GM12878 (cell line): ENCODE data around the gene CTBP1. TPM values are rescaled to one million over a fixed set of nuclear protein-coding genes. Genes with fewer than 3 reads are reported as not detected.

ENCODE experiments used
- ATAC-seq: fragments of 200-7000 bp; cut with Tn5 transposase; 3 replicates; pipeline ENCODE4 v1.9.1; 2020; ENCODE audit warnings: mild to moderate bottlenecking, moderate library complexity
- BruUV-seq: library from RNA; stranded (reverse); fragments of 400-500 nt; replicated peaks from 2 replicates; lab custom pipeline; 2021; lab: Mats Ljungman, UMichigan
- CTCF ChIA-PET: fragments of 300-600 bp; sonication (Branson Sonifier 250); formaldehyde crosslinking; extraction: SDS; loops from one replicate; lab custom pipeline; 2021; ENCODE audit warnings: inconsistent platforms; lab: Yijun Ruan, JAX
- POLR2A ChIA-PET: fragments of 350-600 bp; formaldehyde crosslinking; extraction: SDS; loops from one replicate; lab custom pipeline; 2021; ENCODE audit warnings: inconsistent platforms; lab: Charles Lee
- RAD21 ChIA-PET: fragments of 300-600 bp; sonication (Branson Sonifier 250); formaldehyde crosslinking; loops from one replicate; lab custom pipeline; 2023; ENCODE audit warnings: antibody characterized with exemption; ENCODE audit not compliant: unreplicated experiment; lab: Charles Lee
- SMC1A ChIA-PET: fragments of 300-600 bp; sonication (Branson Sonifier 250); formaldehyde crosslinking; loops from one replicate; lab custom pipeline; 2023; ENCODE audit not compliant: unreplicated experiment, uncharacterized antibody; lab: Charles Lee
- DNase-seq: peaks from one replicate; pipeline ENCODE4 v3.0.0-alpha.2; 2011; ENCODE audit warnings: low read depth, low spot score
- FAIRE-seq: peaks from 3 replicates; lab custom pipeline; 2011; peaks lifted over from hg19 to GRCh38; lab: Jason Lieb, UNC
- H2AFZ ChIP-seq: 2 replicates; pipeline ENCODE4 v1.6.0; 2011; ENCODE audit warnings: low read depth, low read length, control low read depth; ENCODE audit not compliant: control insufficient read depth
- H3K27ac ChIP-seq: 2 replicates; pipeline ENCODE4 v1.5.1; 2011; ENCODE audit warnings: control low read depth; ENCODE audit not compliant: control insufficient read depth, insufficient read depth
- H3K27me3 ChIP-seq, 2 experiments: replicated peaks in 1 of 2; 2 replicates each; pipeline versions ENCODE4 v1.6.0 to v1.6.1; 2011; ENCODE audit warnings: low read length in 1 of 2; ENCODE audit not compliant: control insufficient read depth in 2 of 2, insufficient read depth in 2 of 2
- H3K36me3 ChIP-seq, 2 experiments: 2 replicates each; pipeline ENCODE4 v1.5.1; 2011; ENCODE audit warnings: low read length in 1 of 2; ENCODE audit not compliant: control insufficient read depth in 2 of 2, insufficient read depth in 2 of 2
- H3K4me1 ChIP-seq: 2 replicates; pipeline ENCODE4 v1.6.1; 2011; ENCODE audit warnings: mild to moderate bottlenecking, low read length, moderate library complexity, mixed read lengths; ENCODE audit not compliant: control insufficient read depth, insufficient read depth
- H3K4me2 ChIP-seq: 2 replicates; pipeline ENCODE4 v1.6.0; 2011; ENCODE audit warnings: control low read depth; ENCODE audit not compliant: control insufficient read depth, insufficient read depth
- H3K4me3 ChIP-seq: fragments of 200-600 bp; sonication (generic); 2 replicates; pipeline ENCODE4 v1.5.1; 2016
- H3K79me2 ChIP-seq: 2 replicates; pipeline ENCODE4 v1.6.0; 2011; ENCODE audit warnings: low read length; ENCODE audit not compliant: control insufficient read depth, insufficient read depth
- H3K9ac ChIP-seq: 2 replicates; pipeline ENCODE4 v1.8.0; 2011; ENCODE audit warnings: low read length, control low read depth, mixed read lengths; ENCODE audit not compliant: control insufficient read depth, insufficient read depth
- H3K9me3 ChIP-seq: replicated peaks from 3 replicates; pipeline ENCODE4 v1.5.1; 2011; ENCODE audit warnings: mild to moderate bottlenecking, low read length; ENCODE audit not compliant: control insufficient read depth, insufficient read depth
- H4K20me1 ChIP-seq: 2 replicates; pipeline ENCODE4 v1.6.0; 2011; ENCODE audit not compliant: control insufficient read depth, insufficient read depth
- EZH2 ChIP-seq: IDR thresholded peaks from 2 replicates; pipeline ENCODE4 v1.6.1; 2012; ENCODE audit warnings: low read depth, mild to moderate bottlenecking, control low read depth, inconsistent platforms, low read length, borderline replicate concordance; ENCODE audit not compliant: control insufficient read depth
- HCFC1 ChIP-seq: fragments of 150-350 bp; IDR thresholded peaks from 2 replicates; pipeline ENCODE4 v1.6.1; 2014; ENCODE audit warnings: low read length
- MYB ChIP-seq: fragments of 150-350 bp; IDR thresholded peaks from 2 replicates; pipeline ENCODE4 v1.6.1; 2014; ENCODE audit warnings: mild to moderate bottlenecking, low read depth, low read length, borderline replicate concordance
- SPI1 ChIP-seq: IDR thresholded peaks from 2 replicates; pipeline ENCODE4 v1.6.1; 2011; ENCODE audit warnings: low read depth, mild to moderate bottlenecking, low read length, moderate library complexity, borderline replicate concordance; ENCODE audit not compliant: insufficient read depth
- WRNIP1 ChIP-seq: IDR thresholded peaks from 2 replicates; pipeline ENCODE4 v1.6.1; 2011; ENCODE audit warnings: low read depth, low read length, improper control_type of control experiment, borderline replicate concordance
- WGBS: methylation state at CpG from one replicate; pipeline ENCODE4 v1.1.6; 2016; ENCODE audit warnings: low lambda C conversion rate; ENCODE audit not compliant: insufficient replicate concordance, insufficient coverage; ENCODE audit errors: missing lambda C conversion rate; 5-methylcytosine and 5-hydroxymethylcytosine counted together
- in situ Hi-C: fragments of 300-500 bp; cut with MboI; formaldehyde crosslinking; loops from 9 replicates; pipeline ENCODE4 v1.14.3; 2018; ENCODE audit warnings: mixed read lengths
- intact Hi-C: fragments of 100-400 bp; cut with micrococcal nuclease; formaldehyde crosslinking; loops from one replicate; pipeline ENCODE4 v1.14.2; 2022; ENCODE audit not compliant: unreplicated experiment
- polyA plus RNA-seq, 11 experiments: library from polyadenylated mRNA; depleted of rRNA in 4 of 11; unstranded in 6 of 11; stranded (reverse) in 5 of 11; fragments of >200 nt; fragmentation: Nextera tagmentation in 4 of 11; fragmentation: Illumina TruSeq in 1 of 11; extraction: Ambion mirVana in 4 of 11; extraction: Trizol in 1 of 11; gene quantifications; 1 replicate in 1 of 11; 2 replicates in 10 of 11; pipeline versions ENCODE4 v1.2.1 to v1.2.3, GENCODE V29; 2011 to 2016; ENCODE audit warnings: inconsistent platforms in 2 of 11, missing spikeins in 2 of 11, low read depth in 1 of 11
- total RNA-seq, 4 experiments: library from RNA; depleted of rRNA in 3 of 4; stranded (reverse); fragments of >200 nt in 3 of 4; fragmentation: Illumina TruSeq in 1 of 4; extraction: Trizol in 1 of 4; gene quantifications; 2 replicates each; pipeline versions ENCODE4 v1.2.1 to v1.2.3, GENCODE V29; 2013 to 2021
- TF ChIP-seq, protein P1 (sequence below): fragments of 450-650 bp; IDR thresholded peaks from 2 replicates; pipeline ENCODE4 v1.6.1; 2018; ENCODE audit warnings: mild to moderate bottlenecking, low read depth, moderate library complexity; ENCODE audit not compliant: partially characterized antibody
- TF ChIP-seq, protein P2 (sequence below): fragments of 450-650 bp; IDR thresholded peaks from 2 replicates; pipeline ENCODE4 v1.6.1; 2018; ENCODE audit warnings: borderline replicate concordance, mild to moderate bottlenecking; ENCODE audit not compliant: partially characterized antibody
- TF ChIP-seq, protein P3 (sequence below): fragments of 450-650 bp; IDR thresholded peaks from 2 replicates; pipeline ENCODE4 v1.6.1; 2017; ENCODE audit warnings: mild to moderate bottlenecking, low read depth, inconsistent platforms; ENCODE audit not compliant: poor library complexity, severe bottlenecking
- TF ChIP-seq, protein P4 (sequence below): IDR thresholded peaks from 2 replicates; pipeline ENCODE4 v1.6.1; 2012; ENCODE audit warnings: improper control_type of control experiment, low read depth, low read length; ENCODE audit not compliant: insufficient replicate concordance

The CTBP1 gene
- total and polyA plus RNA-seq, 10 of the 15 experiments (the other 5 are each of a cell fraction or from before 2014, with no cell fraction given): 7.4 to 182 (median 63.1) TPM

DNA sequence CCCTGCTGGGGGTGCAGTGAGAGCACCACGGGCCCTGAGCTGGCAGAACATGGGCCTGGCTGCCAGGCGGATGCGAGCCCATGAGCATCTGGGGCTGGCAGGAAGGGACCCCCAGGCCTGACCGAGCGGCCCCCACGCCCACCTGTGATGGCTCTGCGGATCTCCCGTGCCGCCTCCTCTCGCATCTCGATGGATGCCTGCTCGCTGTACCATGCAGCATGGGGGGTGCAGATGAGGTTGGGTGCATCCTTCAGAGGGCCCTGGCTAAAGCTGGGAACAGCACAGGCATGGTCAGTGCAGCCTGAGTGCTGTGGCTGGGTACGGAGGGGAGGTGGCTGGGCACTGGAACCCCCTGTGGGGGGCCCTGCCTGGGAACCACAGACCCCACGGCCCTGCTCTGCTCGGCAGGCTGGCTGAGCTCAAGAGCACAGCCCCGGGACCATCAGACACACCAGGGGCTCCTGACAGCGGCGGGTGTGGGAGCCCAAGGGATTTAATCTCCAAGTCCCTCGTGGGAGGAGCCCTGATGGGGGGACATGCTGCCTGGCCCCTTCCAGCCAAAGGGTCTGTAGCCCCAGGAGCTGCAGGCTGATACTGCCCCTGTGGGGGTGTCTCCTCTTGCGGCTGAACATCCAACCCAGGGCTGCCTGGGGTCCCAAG lies 35.5 kb downstream of the CTBP1 start:
- Histone ChIP-seq H3K79me2 (peaks cover 11% of the 10 kb centered on the region), H3K4me3 (no peak overlapping the region), H3K4me2 (no peak overlapping the region), H3K36me3 (peaks cover 18 to 37% of the 10 kb centered on the region in 2 experiments), H3K9ac (no peak overlapping the region), H4K20me1 (no peaks in the 10 kb centered on the region), H3K27me3 (no peaks in the 10 kb centered on the region), H3K9me3 (no peaks in the 10 kb centered on the region), H2AFZ (no peak overlapping the region), H3K4me1 (peaks cover 38% of the 10 kb centered on the region), H3K27ac (no peak overlapping the region)
- in situ Hi-C loops: no loop called here
- DNase-seq: no peak
- WGBS: 92% methylated on average over 19 of the region's 20 CpGs
- SMC1A ChIA-PET: interaction anchor here (1.1 kb wide), 1 partner anchor 10 kb away, joined by 3 read pairs; no protein-coding TSS in a partner anchor
- POLR2A ChIA-PET: no interaction called here
- intact Hi-C loops: no loop called here
- BruUV-seq: no TSS peak
- CTCF ChIA-PET: interaction anchor here (1.5 kb wide), 1 partner anchor 9 kb away, joined by 4 read pairs; no protein-coding TSS in a partner anchor
- FAIRE-seq: no peak
- ATAC-seq: no peak
- RAD21 ChIA-PET: no interaction called here
- TF ChIP-seq HCFC1 (no peak), WRNIP1 (no peak), MYB (no peak), EZH2 (no peak), SPI1 (no peak)
- TF ChIP-seq, protein P1, sequence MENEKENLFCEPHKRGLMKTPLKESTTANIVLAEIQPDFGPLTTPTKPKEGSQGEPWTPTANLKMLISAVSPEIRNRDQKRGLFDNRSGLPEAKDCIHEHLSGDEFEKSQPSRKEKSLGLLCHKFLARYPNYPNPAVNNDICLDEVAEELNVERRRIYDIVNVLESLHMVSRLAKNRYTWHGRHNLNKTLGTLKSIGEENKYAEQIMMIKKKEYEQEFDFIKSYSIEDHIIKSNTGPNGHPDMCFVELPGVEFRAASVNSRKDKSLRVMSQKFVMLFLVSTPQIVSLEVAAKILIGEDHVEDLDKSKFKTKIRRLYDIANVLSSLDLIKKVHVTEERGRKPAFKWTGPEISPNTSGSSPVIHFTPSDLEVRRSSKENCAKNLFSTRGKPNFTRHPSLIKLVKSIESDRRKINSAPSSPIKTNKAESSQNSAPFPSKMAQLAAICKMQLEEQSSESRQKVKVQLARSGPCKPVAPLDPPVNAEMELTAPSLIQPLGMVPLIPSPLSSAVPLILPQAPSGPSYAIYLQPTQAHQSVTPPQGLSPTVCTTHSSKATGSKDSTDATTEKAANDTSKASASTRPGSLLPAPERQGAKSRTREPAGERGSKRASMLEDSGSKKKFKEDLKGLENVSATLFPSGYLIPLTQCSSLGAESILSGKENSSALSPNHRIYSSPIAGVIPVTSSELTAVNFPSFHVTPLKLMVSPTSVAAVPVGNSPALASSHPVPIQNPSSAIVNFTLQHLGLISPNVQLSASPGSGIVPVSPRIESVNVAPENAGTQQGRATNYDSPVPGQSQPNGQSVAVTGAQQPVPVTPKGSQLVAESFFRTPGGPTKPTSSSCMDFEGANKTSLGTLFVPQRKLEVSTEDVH: no peak
- TF ChIP-seq, protein P2, sequence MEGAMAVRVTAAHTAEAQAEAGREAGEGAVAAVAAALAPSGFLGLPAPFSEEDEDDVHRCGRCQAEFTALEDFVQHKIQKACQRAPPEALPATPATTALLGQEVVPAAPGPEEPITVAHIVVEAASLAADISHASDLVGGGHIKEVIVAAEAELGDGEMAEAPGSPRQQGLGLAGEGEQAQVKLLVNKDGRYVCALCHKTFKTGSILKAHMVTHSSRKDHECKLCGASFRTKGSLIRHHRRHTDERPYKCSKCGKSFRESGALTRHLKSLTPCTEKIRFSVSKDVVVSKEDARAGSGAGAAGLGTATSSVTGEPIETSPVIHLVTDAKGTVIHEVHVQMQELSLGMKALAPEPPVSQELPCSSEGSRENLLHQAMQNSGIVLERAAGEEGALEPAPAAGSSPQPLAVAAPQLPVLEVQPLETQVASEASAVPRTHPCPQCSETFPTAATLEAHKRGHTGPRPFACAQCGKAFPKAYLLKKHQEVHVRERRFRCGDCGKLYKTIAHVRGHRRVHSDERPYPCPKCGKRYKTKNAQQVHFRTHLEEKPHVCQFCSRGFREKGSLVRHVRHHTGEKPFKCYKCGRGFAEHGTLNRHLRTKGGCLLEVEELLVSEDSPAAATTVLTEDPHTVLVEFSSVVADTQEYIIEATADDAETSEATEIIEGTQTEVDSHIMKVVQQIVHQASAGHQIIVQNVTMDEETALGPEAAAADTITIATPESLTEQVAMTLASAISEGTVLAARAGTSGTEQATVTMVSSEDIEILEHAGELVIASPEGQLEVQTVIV: no peak
- TF ChIP-seq, protein P3, sequence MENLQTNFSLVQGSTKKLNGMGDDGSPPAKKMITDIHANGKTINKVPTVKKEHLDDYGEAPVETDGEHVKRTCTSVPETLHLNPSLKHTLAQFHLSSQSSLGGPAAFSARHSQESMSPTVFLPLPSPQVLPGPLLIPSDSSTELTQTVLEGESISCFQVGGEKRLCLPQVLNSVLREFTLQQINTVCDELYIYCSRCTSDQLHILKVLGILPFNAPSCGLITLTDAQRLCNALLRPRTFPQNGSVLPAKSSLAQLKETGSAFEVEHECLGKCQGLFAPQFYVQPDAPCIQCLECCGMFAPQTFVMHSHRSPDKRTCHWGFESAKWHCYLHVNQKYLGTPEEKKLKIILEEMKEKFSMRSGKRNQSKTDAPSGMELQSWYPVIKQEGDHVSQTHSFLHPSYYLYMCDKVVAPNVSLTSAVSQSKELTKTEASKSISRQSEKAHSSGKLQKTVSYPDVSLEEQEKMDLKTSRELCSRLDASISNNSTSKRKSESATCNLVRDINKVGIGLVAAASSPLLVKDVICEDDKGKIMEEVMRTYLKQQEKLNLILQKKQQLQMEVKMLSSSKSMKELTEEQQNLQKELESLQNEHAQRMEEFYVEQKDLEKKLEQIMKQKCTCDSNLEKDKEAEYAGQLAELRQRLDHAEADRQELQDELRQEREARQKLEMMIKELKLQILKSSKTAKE: no peak
- TF ChIP-seq, protein P4, sequence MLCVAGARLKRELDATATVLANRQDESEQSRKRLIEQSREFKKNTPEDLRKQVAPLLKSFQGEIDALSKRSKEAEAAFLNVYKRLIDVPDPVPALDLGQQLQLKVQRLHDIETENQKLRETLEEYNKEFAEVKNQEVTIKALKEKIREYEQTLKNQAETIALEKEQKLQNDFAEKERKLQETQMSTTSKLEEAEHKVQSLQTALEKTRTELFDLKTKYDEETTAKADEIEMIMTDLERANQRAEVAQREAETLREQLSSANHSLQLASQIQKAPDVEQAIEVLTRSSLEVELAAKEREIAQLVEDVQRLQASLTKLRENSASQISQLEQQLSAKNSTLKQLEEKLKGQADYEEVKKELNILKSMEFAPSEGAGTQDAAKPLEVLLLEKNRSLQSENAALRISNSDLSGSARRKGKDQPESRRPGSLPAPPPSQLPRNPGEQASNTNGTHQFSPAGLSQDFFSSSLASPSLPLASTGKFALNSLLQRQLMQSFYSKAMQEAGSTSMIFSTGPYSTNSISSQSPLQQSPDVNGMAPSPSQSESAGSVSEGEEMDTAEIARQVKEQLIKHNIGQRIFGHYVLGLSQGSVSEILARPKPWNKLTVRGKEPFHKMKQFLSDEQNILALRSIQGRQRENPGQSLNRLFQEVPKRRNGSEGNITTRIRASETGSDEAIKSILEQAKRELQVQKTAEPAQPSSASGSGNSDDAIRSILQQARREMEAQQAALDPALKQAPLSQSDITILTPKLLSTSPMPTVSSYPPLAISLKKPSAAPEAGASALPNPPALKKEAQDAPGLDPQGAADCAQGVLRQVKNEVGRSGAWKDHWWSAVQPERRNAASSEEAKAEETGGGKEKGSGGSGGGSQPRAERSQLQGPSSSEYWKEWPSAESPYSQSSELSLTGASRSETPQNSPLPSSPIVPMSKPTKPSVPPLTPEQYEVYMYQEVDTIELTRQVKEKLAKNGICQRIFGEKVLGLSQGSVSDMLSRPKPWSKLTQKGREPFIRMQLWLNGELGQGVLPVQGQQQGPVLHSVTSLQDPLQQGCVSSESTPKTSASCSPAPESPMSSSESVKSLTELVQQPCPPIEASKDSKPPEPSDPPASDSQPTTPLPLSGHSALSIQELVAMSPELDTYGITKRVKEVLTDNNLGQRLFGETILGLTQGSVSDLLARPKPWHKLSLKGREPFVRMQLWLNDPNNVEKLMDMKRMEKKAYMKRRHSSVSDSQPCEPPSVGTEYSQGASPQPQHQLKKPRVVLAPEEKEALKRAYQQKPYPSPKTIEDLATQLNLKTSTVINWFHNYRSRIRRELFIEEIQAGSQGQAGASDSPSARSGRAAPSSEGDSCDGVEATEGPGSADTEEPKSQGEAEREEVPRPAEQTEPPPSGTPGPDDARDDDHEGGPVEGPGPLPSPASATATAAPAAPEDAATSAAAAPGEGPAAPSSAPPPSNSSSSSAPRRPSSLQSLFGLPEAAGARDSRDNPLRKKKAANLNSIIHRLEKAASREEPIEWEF: no peak
